HG03064 (cell line): ENCODE results near the gene ZBTB7B.
"Not testable (repeated sequence)": the region's sequence is repeated elsewhere in the genome, so short reads cannot be mapped to it uniquely, and the experiment has no call there.

Experiments
- ATAC-seq: cut with Tn5 transposase; IDR thresholded peaks from one replicate; pipeline ENCODE4 v1.9.1; 2021; ENCODE audit warnings: low read depth; ENCODE audit not compliant: unreplicated experiment

ZBTB7B gene

GRCh38 chr1:154986736-154987135, 15.9 kb upstream of the ZBTB7B start:
- ATAC-seq = not testable (repeated sequence)

GRCh38 chr1:154987326-154987725, 15.3 kb upstream of the ZBTB7B start:
- no peak for ATAC-seq

GRCh38 chr1:154988058-154988954, 14.3 kb upstream of the ZBTB7B start:
- ATAC-seq = no peak

GRCh38 chr1:154989195-154989860, 13.3 kb upstream of the ZBTB7B start:
- no peak for ATAC-seq

GRCh38 chr1:154990276-154990675, 12.3 kb upstream of the ZBTB7B start:
- no peak for ATAC-seq

GRCh38 chr1:154992721-154993571, 9.7 kb upstream of the ZBTB7B start:
- ATAC-seq = no peak

GRCh38 chr1:154993572-154994268, 8.9 kb upstream of the ZBTB7B start, which contains the start of gene LENEP:
Gene LENEP (plus strand): TSS chr1:154993586. CDS start chr1:154993608, 22 bp downstream.
- ATAC-seq = no peak

- ATAC-seq = no peak
Observed at GRCh38 chr1:154994269-154994587, 8.4 kb upstream of the ZBTB7B start.

- no peak for ATAC-seq
Observed at GRCh38 chr1:154994591-154994990, 8.0 kb upstream of the ZBTB7B start.

GRCh38 chr1:154995301-154995983, 7.2 kb upstream of the ZBTB7B start:
- not testable (repeated sequence) for ATAC-seq

- no peak for ATAC-seq
Observed at GRCh38 chr1:154996966-154997701, 5.5 kb upstream of the ZBTB7B start.

GRCh38 chr1:154998201-154998780, 4.3 kb upstream of the ZBTB7B start:
- no peak for ATAC-seq

- ATAC-seq = no peak
Observed at GRCh38 chr1:154998818-154999570, 3.6 kb upstream of the ZBTB7B start.

GRCh38 chr1:154999571-155000410, 2.8 kb upstream of the ZBTB7B start:
- ATAC-seq = no peak

- no peak for ATAC-seq
Observed at GRCh38 chr1:155000411-155000725, 2.2 kb upstream of the ZBTB7B start.

- ATAC-seq = peak; percentile 45
Observed at GRCh38 chr1:155000726-155001424, 1.7 kb upstream of the ZBTB7B start.

- ATAC-seq = no peak
Observed at GRCh38 chr1:155001425-155001674, 1.3 kb upstream of the ZBTB7B start.
